ENCODE measurements around the gene MBD1.

- no peak for TF ChIP-seq POLR2AphosphoS5 (IDR thresholded peaks at IDR 0.05; ENCODE audit: low read length)
- TF ChIP-seq CTCF (IDR thresholded peaks at IDR 0.05 in 2 of 3, conservative IDR thresholded peaks at IDR 0.05 in 1 of 3; ENCODE audit: control insufficient read depth in 2 of 3, extremely low read depth in 1 of 3, insufficient read depth in 1 of 3, low read depth in 3 of 3, low read length in 3 of 3), result no peak
- TF ChIP-seq YY1 (IDR thresholded peaks at IDR 0.05; ENCODE audit: low read depth, low read length), result no peak
- no peak for TF ChIP-seq HDAC2 (IDR thresholded peaks at IDR 0.05)
- no peak for TF ChIP-seq EZH2 (IDR thresholded peaks at IDR 0.05; ENCODE audit: borderline replicate concordance, control insufficient read depth, low read depth, low read length)
- TF ChIP-seq CEBPB (IDR thresholded peaks at IDR 0.05; ENCODE audit: borderline replicate concordance in 1 of 2, low read depth in 2 of 2, low read length in 2 of 2), result no peak
- no peak for TF ChIP-seq SUZ12 (IDR thresholded peaks at IDR 0.05; ENCODE audit: unreplicated experiment)
These were observed 34.0 kb upstream of the MBD1 start for GRCh38 chr18:50315100-50315871.

Measured in GM12878 (cell line).